DND-41 (cell line): ENCODE results near the gene OPRL1.
"Not testable (repeated sequence)": the region's sequence is repeated elsewhere in the genome, so short reads cannot be mapped to it uniquely, and the experiment has no call there.

Source experiments
- ATAC-seq: fragments of 200-7000 bp; cut with Tn5 transposase; 3 replicates; pipeline ENCODE4 v1.9.1; 2021; ENCODE audit warnings: low read depth; ENCODE audit not compliant: insufficient read depth
- DNase-seq: peaks from one replicate; pipeline ENCODE4 v3.0.0-alpha.2; 2020
- H2AFZ ChIP-seq: 2 replicates; pipeline ENCODE4 v1.6.0; 2012; ENCODE audit warnings: low read depth, low read length
- H3K27ac ChIP-seq: 2 replicates; pipeline ENCODE4 v1.5.1; 2012; ENCODE audit warnings: low read length, inconsistent platforms
- H3K27me3 ChIP-seq: fragments of 200-600 bp; sonication (generic); 2 replicates; pipeline ENCODE4 v1.6.0; 2012; ENCODE audit warnings: low read length, mild to moderate bottlenecking, inconsistent platforms; ENCODE audit not compliant: insufficient read depth, poor library complexity
- H3K36me3 ChIP-seq: 2 replicates; pipeline ENCODE4 v1.5.1; 2012; ENCODE audit warnings: low read length, inconsistent platforms; ENCODE audit not compliant: insufficient read depth
- H3K4me1 ChIP-seq: 2 replicates; pipeline ENCODE4 v1.5.1; 2012; ENCODE audit warnings: mild to moderate bottlenecking, low read length; ENCODE audit not compliant: insufficient read depth
- H3K4me2 ChIP-seq: 2 replicates; pipeline ENCODE4 v1.6.0; 2012; ENCODE audit warnings: mild to moderate bottlenecking, moderate library complexity, low read length, inconsistent platforms; ENCODE audit not compliant: insufficient read depth
- H3K4me3 ChIP-seq, 2 experiments: fragments of 200-600 bp in 1 of 2; shearing (Covaris generic) in 1 of 2; 2 replicates each; pipeline ENCODE4 v1.5.1; 2012 to 2016; ENCODE audit warnings: inconsistent platforms in 2 of 2, low read length in 2 of 2, mild to moderate bottlenecking in 2 of 2, low read depth in 1 of 2, moderate library complexity in 1 of 2
- H3K79me2 ChIP-seq: 2 replicates; pipeline ENCODE4 v1.6.0; 2012; ENCODE audit warnings: low read length, inconsistent platforms; ENCODE audit not compliant: insufficient read depth
- H3K9ac ChIP-seq: 2 replicates; pipeline ENCODE4 v1.6.0; 2012; ENCODE audit warnings: low read depth, mild to moderate bottlenecking, inconsistent platforms, low read length, moderate library complexity
- H3K9me3 ChIP-seq: 2 replicates; pipeline ENCODE4 v1.5.1; 2012; ENCODE audit warnings: low read length, moderate library complexity, mild to moderate bottlenecking, inconsistent platforms; ENCODE audit not compliant: insufficient read depth, severe bottlenecking
- H4K20me1 ChIP-seq: 2 replicates; pipeline ENCODE4 v1.6.0; 2012; ENCODE audit warnings: low read length; ENCODE audit not compliant: insufficient read depth
- EZH2 ChIP-seq: IDR thresholded peaks from 3 replicates; pipeline ENCODE4 v1.6.1; 2012; ENCODE audit warnings: borderline replicate concordance, low read depth, mild to moderate bottlenecking, moderate library complexity, low read length, inconsistent platforms; ENCODE audit not compliant: severe bottlenecking
- TF ChIP-seq, protein P1 (sequence below): IDR thresholded peaks from 2 replicates; pipeline ENCODE4 v1.5.1; 2012; ENCODE audit warnings: borderline replicate concordance, low read length, moderate library complexity, mild to moderate bottlenecking; ENCODE audit not compliant: poor library complexity, severe bottlenecking; ENCODE audit errors: extremely low read depth

The OPRL1 gene

DNA sequence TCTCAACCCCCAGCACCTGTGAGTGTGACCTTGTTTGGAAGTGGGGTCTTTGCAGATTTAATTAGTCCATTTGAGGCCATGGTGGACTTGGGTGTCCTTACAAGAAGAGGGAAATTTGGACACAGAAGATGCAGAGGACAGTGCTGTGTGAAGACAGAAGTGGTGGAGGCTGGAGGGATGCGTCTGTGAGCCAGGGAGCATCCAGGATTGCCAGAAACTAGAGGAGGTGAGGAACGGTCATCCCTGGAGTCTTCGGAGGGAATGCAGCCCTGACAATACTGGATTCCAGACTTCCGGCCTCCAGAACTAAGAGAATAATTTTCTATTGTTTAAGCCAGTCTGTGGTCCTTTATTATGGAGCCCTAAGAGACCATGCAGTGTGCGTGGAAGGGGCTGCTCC is 50.4 kb downstream of the OPRL1 start:
- Histone ChIP-seq H3K9me3 (no peaks in the 10 kb centered on the region), H4K20me1 (no peaks in the 10 kb centered on the region), H3K4me3 (no peak overlapping the region), H3K27ac (no peak overlapping the region), H3K79me2 (no peaks in the 10 kb centered on the region), H3K4me1 (no peaks in the 10 kb centered on the region), H2AFZ (no peak overlapping the region), H3K4me2 (no peak overlapping the region), H3K36me3 (no peaks in the 10 kb centered on the region), H3K27me3 (no peaks in the 10 kb centered on the region), H3K9ac (no peak overlapping the region)
- ATAC-seq (no peak), DNase-seq (no peak)
- TF ChIP-seq, protein P1, sequence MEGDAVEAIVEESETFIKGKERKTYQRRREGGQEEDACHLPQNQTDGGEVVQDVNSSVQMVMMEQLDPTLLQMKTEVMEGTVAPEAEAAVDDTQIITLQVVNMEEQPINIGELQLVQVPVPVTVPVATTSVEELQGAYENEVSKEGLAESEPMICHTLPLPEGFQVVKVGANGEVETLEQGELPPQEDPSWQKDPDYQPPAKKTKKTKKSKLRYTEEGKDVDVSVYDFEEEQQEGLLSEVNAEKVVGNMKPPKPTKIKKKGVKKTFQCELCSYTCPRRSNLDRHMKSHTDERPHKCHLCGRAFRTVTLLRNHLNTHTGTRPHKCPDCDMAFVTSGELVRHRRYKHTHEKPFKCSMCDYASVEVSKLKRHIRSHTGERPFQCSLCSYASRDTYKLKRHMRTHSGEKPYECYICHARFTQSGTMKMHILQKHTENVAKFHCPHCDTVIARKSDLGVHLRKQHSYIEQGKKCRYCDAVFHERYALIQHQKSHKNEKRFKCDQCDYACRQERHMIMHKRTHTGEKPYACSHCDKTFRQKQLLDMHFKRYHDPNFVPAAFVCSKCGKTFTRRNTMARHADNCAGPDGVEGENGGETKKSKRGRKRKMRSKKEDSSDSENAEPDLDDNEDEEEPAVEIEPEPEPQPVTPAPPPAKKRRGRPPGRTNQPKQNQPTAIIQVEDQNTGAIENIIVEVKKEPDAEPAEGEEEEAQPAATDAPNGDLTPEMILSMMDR, result no peak
- TF ChIP-seq EZH2, result no peak

DNA sequence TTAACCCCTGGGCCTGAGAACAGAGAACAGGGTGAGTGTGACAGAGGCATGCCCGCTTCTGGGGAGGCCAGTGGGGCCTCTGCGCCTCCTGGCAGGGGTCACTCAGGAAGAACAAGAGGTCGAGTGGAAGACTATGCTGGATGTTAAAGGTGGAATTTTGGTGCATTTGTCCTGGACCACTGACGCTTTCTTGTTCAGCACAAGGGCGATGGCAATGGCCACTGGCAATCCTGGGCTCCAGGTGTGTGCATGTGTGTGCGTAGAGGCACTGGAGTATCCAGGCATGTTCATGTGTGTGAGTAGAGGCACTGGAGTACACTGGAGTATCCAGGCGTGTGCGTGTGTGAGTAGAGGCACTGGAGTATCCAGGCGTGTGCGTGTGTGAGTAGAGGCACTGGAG is 51.0 kb downstream of the OPRL1 start:
- TF ChIP-seq, protein P1, result no peak
- TF ChIP-seq EZH2, result no peak
- DNase-seq (no peak), ATAC-seq (no peak)
- Histone ChIP-seq H3K36me3 (no peaks in the 10 kb centered on the region), H3K27me3 (no peaks in the 10 kb centered on the region), H3K4me3 (no peak overlapping the region), H3K27ac (no peak overlapping the region), H2AFZ (no peak overlapping the region), H3K9me3 (no peaks in the 10 kb centered on the region), H4K20me1 (no peaks in the 10 kb centered on the region), H3K9ac (no peak overlapping the region), H3K4me1 (no peaks in the 10 kb centered on the region), H3K4me2 (no peak overlapping the region), H3K79me2 (no peaks in the 10 kb centered on the region)

DNA sequence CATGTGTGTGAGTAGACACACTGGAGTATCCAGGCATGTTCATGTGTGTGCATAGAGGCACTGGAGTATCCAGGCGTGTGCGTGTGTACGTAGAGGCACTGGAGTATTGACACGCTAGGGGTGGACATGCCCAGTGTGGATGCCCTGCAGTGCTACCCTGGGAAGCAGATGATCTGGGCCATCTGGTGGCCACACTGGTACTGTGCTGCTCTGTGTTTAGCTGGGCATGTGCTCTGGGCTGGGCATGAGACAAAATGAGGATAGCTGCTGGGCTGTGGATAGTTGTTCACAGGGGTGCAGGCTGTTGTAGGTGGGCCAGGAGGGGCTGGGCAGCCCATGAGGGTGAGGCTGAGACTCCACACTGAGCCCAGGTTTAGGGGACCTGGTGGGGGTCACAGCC is 51.5 kb downstream of the OPRL1 start:
- no peaks in the 10 kb centered on the region for H3K4me1 ChIP-seq
- no peaks in the 10 kb centered on the region for H3K27me3 ChIP-seq
- H3K36me3 ChIP-seq, result no peaks in the 10 kb centered on the region
- DNase-seq (no peak), ATAC-seq (peak; percentile 64; the same call in 2 of the 3 replicates)
- H4K20me1 ChIP-seq, result no peaks in the 10 kb centered on the region
- no peak overlapping the region for H3K9ac ChIP-seq
- TF ChIP-seq, protein P1, result peak; percentile 46
- no peak for TF ChIP-seq EZH2
- no peak overlapping the region for H3K4me2 ChIP-seq
- no peaks in the 10 kb centered on the region for H3K79me2 ChIP-seq
- H3K4me3 ChIP-seq, result no peak overlapping the region
- H2AFZ ChIP-seq, result no peak overlapping the region
- no peaks in the 10 kb centered on the region for H3K9me3 ChIP-seq
- no peak overlapping the region for H3K27ac ChIP-seq

DNA sequence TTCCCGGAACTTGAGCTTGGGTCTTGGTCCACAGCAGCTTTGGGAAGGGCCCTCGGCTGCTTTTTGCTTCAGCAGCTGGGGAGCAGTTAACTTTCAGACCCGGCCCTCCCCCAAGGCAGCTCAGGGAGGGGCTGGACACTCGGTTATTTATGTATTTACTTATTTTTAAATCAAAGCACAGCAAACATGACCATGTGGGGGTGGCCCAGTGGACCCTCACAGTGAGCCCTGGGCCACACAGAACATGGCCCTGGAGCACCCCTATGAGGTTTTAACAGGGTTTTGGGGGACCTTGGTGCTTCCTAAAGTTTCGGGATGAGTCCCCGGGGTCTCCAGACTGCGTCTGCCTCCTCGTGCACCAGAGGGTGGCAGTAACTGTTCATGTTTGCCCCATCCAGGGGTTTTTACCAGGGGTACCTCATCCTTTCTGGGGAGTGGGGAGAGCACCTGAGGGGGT is 54.1 kb downstream of the OPRL1 start:
- Histone ChIP-seq H3K9me3 (no peaks in the 10 kb centered on the region), H3K27me3 (no peaks in the 10 kb centered on the region), H3K4me2 (no peak overlapping the region), H3K4me1 (no peaks in the 10 kb centered on the region), H3K9ac (no peak overlapping the region), H3K27ac (no peak overlapping the region), H4K20me1 (no peaks in the 10 kb centered on the region), H3K4me3 (no peak overlapping the region), H2AFZ (no peak overlapping the region), H3K79me2 (no peaks in the 10 kb centered on the region), H3K36me3 (no peaks in the 10 kb centered on the region)
- no peak for DNase-seq
- no peak for ATAC-seq
- TF ChIP-seq, protein P1, result peak; percentile 28
- TF ChIP-seq EZH2, result no peak

DNA sequence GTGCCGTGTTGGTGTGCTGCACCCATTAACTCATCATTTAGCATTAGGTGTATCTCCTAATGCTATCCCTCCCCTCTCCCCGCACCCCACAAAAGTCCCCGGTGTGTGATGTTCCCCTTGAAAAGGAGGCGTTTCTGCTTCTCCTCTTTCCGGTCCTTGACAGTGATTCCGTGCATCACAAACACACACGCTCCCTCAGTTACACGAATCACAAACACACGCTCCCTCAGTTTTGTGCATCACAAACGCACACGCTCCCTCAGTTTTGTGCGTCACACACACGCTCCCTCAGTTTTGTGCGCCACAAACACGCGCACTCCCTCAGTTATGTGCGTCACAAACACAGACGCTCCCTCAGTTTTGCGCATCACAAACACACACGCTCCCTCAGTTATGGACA is 54.9 kb downstream of the OPRL1 start:
- not testable (repeated sequence) for H4K20me1 ChIP-seq, H3K9me3 ChIP-seq, H3K36me3 ChIP-seq, H3K4me2 ChIP-seq, H3K4me1 ChIP-seq, H3K27me3 ChIP-seq, ATAC-seq, DNase-seq, H2AFZ ChIP-seq, H3K9ac ChIP-seq, H3K79me2 ChIP-seq, H3K4me3 ChIP-seq, H3K27ac ChIP-seq
